Pancreas (tissue), 10 donors: Measurements from ENCODE around the gene TRPM1. TPM values are rescaled to one million over a fixed set of nuclear protein-coding genes. Genes with fewer than 3 reads are reported as not detected.

Experiments used
- ATAC-seq, 4 donors: fragments of 200-7000 bp; cut with Tn5 transposase; one replicate each; pipeline versions ENCODE4 v1.8.0 to v1.9.1; 2020; ENCODE audit warnings: mild to moderate bottlenecking in 4 of 4, moderate library complexity in 4 of 4
- DNase-seq, 6 donors: peaks; one replicate each; pipeline ENCODE4 v3.0.0-alpha.2; 2020
- FAIRE-seq: peaks from 2 replicates; lab custom pipeline; 2012; peaks lifted over from hg19 to GRCh38; lab: Jason Lieb, UNC
- H3K27ac ChIP-seq, 4 donors: fragments of 200-600 bp; sonication (generic); 1 replicate in 3 of 4; 2 replicates in 1 of 4; pipeline versions ENCODE4 v1.5.0 to v1.8.0; 2020
- H3K27me3 ChIP-seq, 4 donors: fragments of 200-600 bp; one replicate each; pipeline ENCODE4 v1.8.0; 2021
- H3K36me3 ChIP-seq, 3 donors: fragments of 200-600 bp; sonication (generic) in 1 of 3; one replicate each; pipeline versions ENCODE4 v1.5.0 to v1.8.0; 2020 to 2021
- H3K4me1 ChIP-seq, 3 donors: fragments of 200-600 bp; one replicate each; pipeline ENCODE4 v1.8.0; 2021
- H3K4me3 ChIP-seq, 4 donors: fragments of 200-600 bp; sonication (generic) in 2 of 4; one replicate each; pipeline versions ENCODE4 v1.5.0 to v1.8.0; 2020 to 2021
- H3K9me3 ChIP-seq, 4 donors: fragments of 200-600 bp; one replicate each; pipeline ENCODE4 v1.8.0; 2021
- CTCF ChIP-seq, 4 donors: fragments of 200-600 bp; sonication (generic) in 3 of 4; IDR thresholded peaks; one replicate each; pipeline versions ENCODE4 v1.5.0 to v1.8.0; 2021; ENCODE audit warnings: antibody characterized with exemption in 4 of 4
- WGBS, 2 donors: extraction: QIAGEN DNeasy Blood & Tissue Kit; methylation state at CpG; one replicate each; pipeline ENCODE4 v1.1.7; 2013; 5-methylcytosine and 5-hydroxymethylcytosine counted together
- intact Hi-C, 3 donors: fragments of 100-400 bp; cut with DNase I; formaldehyde crosslinking; loops; one replicate each; pipeline versions ENCODE4 v1.11.1 to v1.14.2; 2022
- polyA plus RNA-seq, 2 donors: library from polyadenylated mRNA; stranded (reverse); fragments of 200-250 nt; gene quantifications; one replicate each; pipeline ENCODE4 v1.2.3, GENCODE V29; 2013
- total RNA-seq, 6 donors: library from RNA; stranded (reverse); fragmentation: NEBNext Ultra II Directional in 4 of 6; extraction: Animal tissue kit (Norgen Biotek cat#: 25700) in 4 of 6; gene quantifications; one replicate each; pipeline versions ENCODE4 v1.2.1 to v1.2.4, GENCODE V29; 2021 to 2023
- donor health status: healthy with polysubstance abuse.
- donor health status: DM: no; HTN: no; CAD: no; lungs with moderate emphysema.
- donor health status: DM: no; HTN: no; CAD: no.
- donor health status: control.
- donor health status: control.
- donor health status: Bipolar disorder and iron deficiency.
- donor health status: DM: yes; HTN: yes; CAD: no.
- donor health status: DM: no; HTN: no; CAD: no.
- donor health status: DM: no; HTN: no; CAD: no.
- donor health status: DM: yes; HTN: yes; CAD: no.

Gene TRPM1
- total and polyA plus RNA-seq, 8 donors: 0.04 TPM; not detected in 7

GRCh38 chr15:31037731-31038477, 63.6 kb downstream of the TRPM1 start:
- DNase-seq (no peak), ATAC-seq (peak in 1 of 4 donors; percentile 21), FAIRE-seq (no peak)
- intact Hi-C loops: no loop called here
- Histone ChIP-seq H3K4me3 (no peak overlapping the region), H3K9me3 (no peaks in the 10 kb centered on the region), H3K4me1 (no peaks in the 10 kb centered on the region), H3K36me3 (no peaks in the 10 kb centered on the region), H3K27ac (no peak overlapping the region), H3K27me3 (no peaks in the 10 kb centered on the region)
- TF ChIP-seq CTCF (IDR thresholded peaks at IDR 0.05): no peak
- WGBS, 2 donors: 72 to 77% methylated on average over 10 of the region's 10 CpGs

GRCh38 chr15:31036783-31037182, 64.7 kb downstream of the TRPM1 start:
- no peak for FAIRE-seq
- intact Hi-C loops: no loop called here

GRCh38 chr15:31035610-31036009, 65.9 kb downstream of the TRPM1 start:
- H3K4me3 ChIP-seq: no peak overlapping the region
- TF ChIP-seq CTCF (IDR thresholded peaks at IDR 0.05): no peak
- DNase-seq (no peak), ATAC-seq (no peak), FAIRE-seq (no peak)
- no peaks in the 10 kb centered on the region for H3K4me1 ChIP-seq
- H3K9me3 ChIP-seq: no peaks in the 10 kb centered on the region
- 83 to 85% methylated on average over 7 of the region's 7 CpGs for WGBS, 2 donors
- H3K36me3 ChIP-seq: no peaks in the 10 kb centered on the region
- H3K27ac ChIP-seq: no peak overlapping the region
- intact Hi-C loops: no loop called here
- H3K27me3 ChIP-seq: no peaks in the 10 kb centered on the region

More at GRCh38 chr15:31036783-31037182, 64.7 kb downstream of the TRPM1 start:
- Histone ChIP-seq H3K4me1 (no peaks in the 10 kb centered on the region), H3K4me3 (no peak overlapping the region), H3K36me3 (no peaks in the 10 kb centered on the region), H3K27ac (no peak overlapping the region), H3K9me3 (no peaks in the 10 kb centered on the region), H3K27me3 (no peaks in the 10 kb centered on the region)
- DNase-seq: no peak
- TF ChIP-seq CTCF (IDR thresholded peaks at IDR 0.05): no peak
- ATAC-seq: no peak
- WGBS, 2 donors: 81 to 86% methylated on average over 9 of the region's 9 CpGs

GRCh38 chr15:31034152-31034551, 67.4 kb downstream of the TRPM1 start:
- ATAC-seq (no peak), DNase-seq (no peak), FAIRE-seq (no peak)
- no peaks in the 10 kb centered on the region for H3K4me1 ChIP-seq
- no peaks in the 10 kb centered on the region for H3K27me3 ChIP-seq
- intact Hi-C loops: no loop called here
- H3K4me3 ChIP-seq: no peak overlapping the region
- 25 to 31% methylated on average over 4 of the region's 4 CpGs for WGBS, 2 donors
- no peaks in the 10 kb centered on the region for H3K36me3 ChIP-seq
- no peak for TF ChIP-seq CTCF (IDR thresholded peaks at IDR 0.05)
- H3K9me3 ChIP-seq: no peaks in the 10 kb centered on the region
- H3K27ac ChIP-seq: no peak overlapping the region

GRCh38 chr15:31032961-31033371, 68.6 kb downstream of the TRPM1 start:
- Histone ChIP-seq H3K4me1 (no peaks in the 10 kb centered on the region), H3K27ac (no peak overlapping the region), H3K9me3 (no peaks in the 10 kb centered on the region), H3K36me3 (no peaks in the 10 kb centered on the region), H3K27me3 (no peaks in the 10 kb centered on the region), H3K4me3 (no peak overlapping the region)
- 38 to 41% methylated on average over 5 of the region's 5 CpGs for WGBS, 2 donors
- no peak for TF ChIP-seq CTCF (IDR thresholded peaks at IDR 0.05)
- ATAC-seq (no peak), FAIRE-seq (no peak), DNase-seq (no peak)
- intact Hi-C loops: no loop called here
